DMS153 (cell line): ENCODE results near the gene ATP13A4.

Source experiments
- DNase-seq: peaks from one replicate; lab custom pipeline; 2025; lab: John Stamatoyannopoulos, UW

ATP13A4 gene

DNA sequence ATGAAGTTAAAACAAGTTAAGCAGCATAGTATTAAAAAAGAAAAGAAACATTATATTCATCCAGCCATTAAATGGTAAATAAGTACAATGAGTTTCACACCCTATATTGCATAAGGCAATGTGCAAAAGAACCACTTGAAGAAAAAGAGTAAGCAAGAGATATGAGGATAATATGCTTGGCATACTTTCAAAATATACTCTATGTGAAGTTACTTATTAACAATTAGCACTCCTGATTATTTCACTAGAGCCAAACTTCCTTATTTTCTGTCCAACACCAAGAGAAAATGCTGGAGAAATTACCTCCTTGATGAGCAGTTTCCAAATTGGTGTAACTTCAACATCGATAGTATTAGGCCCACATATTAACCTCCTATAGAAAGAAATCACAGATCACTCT, 63.7 kb downstream of the ATP13A4 start:
- DNase-seq, result no peak

DNA sequence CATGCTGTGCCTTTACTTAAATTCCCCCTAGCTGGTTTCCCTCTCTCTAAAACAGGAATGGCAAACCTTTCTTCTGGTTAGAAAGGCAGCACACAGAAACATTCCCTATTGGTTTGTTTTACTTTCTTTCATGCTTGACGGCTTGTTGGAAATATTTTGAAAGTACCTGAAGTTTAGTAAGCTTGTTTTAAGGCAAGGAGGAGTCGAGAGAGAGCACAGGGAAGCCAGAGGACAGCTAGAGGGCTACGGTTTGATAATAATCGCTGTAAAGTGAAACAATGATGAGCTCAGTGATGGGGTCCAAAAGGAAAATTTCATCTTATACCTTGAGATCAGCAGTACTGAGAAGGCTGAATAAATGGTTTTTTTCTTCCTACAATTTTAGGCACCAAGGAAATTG, 64.1 kb downstream of the ATP13A4 start:
- DNase-seq, result no peak

DNA sequence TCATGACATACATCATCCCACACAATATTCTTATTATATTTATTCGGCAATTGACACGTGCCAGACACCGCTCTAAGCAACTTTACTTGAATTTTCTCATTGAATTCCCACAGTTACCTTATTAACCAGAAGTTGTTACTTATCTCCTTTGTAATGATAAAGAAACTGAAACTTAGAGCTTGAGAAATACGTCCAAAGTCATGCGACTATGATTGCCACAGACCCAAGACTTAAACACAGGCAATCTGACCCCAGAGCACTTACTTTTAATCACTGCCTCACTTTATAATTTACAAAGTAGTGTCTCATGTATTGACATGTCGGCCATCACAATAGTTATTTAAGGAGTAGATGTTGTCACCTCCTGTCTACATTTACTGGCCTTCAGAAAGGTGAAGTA, 64.7 kb downstream of the ATP13A4 start:
- no peak for DNase-seq

DNA sequence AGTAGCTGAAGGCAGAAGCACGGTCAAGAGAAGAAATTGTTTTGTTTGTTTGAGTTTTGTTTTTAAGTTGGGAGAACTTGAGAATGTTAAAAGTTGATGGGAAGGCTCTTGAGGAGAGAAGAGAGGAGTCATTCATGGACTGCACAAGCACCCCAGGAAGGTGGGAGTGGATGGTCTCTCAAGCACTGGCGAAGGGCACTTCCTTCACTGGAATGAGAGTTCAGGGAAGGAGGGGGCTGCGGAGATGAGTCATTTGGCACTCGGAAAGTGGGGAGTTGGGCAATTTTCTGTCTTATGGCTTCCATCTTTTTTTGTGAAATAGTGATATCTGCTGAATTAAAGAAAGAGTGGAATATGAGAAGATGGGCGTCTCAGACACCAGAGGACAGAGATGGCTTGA, 66.0 kb downstream of the ATP13A4 start:
- DNase-seq, result no peak

DNA sequence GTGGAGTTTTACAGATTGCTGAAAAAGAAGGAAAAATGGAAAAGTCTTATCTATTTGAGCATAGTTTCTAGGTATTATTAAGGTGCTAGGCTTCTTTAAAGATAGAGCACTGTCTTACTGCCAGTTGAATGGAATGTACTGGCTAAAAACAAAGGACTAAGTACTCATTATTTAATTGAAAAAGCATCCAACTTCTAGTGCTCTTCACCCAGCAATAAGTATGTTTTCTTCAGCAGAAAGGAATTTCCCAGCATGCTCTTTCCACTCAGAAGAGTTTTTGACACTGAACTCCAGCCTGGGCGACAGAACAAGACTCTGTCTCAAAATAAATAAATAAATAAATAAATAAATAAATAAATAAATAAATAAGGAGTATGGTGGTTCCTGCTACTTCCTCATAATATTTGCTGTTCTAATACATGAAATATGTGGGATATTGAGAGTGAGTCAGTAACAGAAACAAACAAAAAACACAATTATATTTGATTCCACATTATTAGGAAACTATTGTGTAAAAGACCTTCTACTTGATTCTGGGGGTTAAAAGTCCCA, 70.6 kb downstream of the ATP13A4 start:
- no peak for DNase-seq

DNA sequence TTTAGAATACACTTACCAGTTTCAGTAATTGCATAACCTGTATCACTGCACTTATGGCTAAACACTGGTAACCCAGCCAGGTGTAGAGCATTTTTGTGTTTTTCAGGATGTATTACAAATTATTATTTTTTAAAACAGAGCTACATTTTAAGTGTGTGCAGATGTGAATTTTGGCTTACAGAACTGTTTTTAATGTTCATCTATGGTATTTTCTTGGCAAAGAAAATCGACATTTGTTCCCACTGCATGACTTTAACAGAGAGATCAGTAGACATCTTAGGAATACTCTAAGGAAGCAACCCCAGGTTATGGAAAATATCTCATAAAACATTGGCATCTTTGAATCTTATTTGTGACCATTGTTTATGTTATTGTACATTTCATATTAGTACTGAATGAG, 73.3 kb downstream of the ATP13A4 start:
- no peak for DNase-seq

DNA sequence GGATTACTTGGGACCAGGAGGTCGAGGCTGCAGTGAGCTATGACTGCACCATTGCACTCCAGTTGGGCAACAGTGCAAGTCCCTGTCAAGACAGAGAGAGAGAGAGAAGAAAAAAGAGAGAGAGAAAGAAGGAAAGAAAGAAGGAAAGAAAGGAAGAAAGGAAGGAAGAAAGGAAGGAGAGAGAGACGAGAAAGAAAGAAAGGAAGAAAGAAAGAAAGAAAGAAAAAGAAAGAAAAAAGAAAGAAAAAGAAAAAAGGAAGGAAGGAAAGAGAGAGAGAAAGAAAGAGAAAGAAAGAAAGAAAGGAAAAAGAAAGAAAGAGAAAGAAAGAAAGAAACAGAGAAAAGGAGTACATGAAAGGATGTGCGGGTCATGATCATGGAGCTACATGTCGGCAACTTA, 80.2 kb downstream of the ATP13A4 start:
- no peak for DNase-seq

DNA sequence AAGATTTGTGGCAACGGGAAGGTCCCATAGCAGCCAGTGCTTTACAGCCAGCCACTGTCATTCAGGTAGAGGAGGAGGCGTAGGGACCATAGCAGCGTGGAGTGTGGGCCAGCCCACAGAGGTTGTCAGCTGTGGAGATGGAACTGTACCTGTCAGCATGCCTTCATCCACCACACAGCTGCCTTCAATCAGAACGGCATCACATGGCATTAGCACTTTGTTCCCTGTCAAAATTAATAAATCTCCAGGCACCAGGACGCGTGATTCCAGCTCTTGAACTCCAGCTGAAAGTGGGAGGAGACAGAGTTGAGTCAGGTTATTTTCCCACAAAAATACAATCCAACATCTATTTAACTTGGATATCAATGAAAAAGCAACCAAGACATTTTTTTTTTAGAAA, 84.0 kb downstream of the ATP13A4 start:
- no peak for DNase-seq

DNA sequence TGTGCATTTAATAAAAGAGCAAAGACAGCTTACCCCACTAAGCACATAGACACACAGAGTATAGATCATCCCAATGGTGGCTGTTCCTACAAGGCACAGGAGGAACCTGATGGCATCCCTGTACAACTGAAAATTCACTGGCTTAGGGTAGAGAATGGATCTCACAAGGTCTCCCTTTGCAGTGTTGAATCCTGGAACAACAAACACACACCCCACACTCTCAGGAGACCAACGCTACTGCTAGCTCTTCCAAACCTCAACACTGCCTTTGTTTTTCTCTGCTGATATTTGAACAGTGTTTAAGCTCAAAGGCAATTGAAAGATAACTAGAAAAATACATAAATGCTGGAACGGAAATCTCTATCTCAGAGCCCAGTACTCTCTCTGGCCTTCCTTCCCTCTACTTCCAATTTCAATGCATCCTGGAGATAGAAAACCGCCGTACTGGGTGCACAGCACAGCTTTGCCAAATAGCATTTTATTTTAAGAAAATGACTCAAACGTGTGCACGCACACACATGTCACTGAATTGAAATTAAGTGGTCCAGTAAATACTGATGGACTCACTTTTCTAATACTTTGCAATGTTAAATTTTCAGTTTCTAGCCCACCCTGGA, 88.6 kb downstream of the ATP13A4 start:
- peak; percentile 48 for DNase-seq

DNA sequence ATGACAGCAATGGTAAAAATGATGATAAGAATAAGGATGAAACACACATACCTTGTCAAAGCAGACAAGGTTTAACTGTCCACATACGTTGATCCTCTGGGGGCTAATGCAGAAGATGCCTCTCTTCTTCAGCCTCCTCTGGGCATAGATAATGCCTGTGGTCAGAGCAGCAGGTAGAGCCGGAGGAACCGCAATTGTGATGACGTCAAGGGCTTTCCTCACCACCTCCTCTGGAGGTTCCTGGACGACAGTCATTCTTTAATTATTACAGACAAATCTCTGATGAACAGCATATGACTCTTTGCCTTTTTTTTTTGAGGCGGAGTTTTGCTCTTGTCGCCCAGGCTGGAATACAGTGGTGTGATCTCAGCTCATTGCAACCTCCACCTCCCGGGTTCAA, 89.8 kb downstream of the ATP13A4 start:
- no peak for DNase-seq

DNA sequence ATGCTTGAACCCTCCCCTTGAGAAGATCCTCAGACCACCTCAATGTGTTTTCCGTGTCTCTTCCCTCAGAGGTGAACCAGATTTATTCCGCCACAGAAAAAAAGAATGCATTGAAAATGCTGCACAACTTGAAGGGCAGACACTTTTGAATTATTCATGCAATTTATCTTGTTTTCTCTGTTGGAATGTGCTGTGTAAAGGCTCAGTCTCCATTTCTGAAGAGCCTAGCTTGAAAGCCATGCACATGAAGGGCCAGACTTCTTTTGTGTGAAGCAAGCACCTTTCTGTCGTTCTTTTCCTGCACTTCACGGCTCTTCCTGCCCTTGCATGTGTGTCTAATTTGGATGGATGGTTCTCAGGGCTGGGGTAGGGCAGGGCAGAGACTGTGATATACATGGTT, 97.2 kb downstream of the ATP13A4 start:
- no peak for DNase-seq

DNA sequence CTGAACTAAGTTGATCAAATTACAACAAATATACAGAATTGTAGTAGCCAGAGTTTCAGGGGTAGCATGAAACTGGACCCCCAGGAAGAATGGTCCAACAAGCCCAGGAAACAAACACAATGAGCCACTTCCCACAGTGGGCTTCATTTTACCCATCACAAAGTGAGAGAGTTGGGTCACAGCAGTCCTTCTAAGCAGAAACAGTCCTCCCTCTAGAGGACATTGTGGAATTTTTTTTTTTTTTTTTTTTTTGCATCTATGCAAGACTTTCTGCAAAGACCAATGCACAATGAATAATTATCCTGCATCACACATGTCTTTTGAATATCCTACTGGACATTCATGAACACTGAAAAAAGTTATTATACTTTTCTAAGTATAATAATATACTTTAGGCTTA, 102.4 kb downstream of the ATP13A4 start:
- no peak for DNase-seq

DNA sequence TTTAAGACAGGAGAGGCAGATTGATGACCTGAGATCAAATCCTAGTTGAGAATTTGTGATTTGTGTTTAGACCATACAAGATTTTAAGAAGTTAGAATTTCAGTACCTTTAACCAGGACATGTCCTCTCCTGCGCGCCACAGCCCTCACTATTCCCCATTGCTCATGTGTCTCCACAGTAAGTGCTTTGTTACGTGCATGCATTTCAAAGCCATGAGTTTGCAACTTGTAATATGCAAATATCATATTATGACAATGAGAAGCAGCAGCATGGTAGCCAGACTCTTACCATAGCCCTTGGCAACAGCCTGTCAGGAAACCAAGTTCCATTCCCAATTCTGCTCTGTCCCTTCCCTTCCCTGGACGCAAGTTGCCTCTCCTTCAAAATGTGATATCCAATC, 102.8 kb downstream of the ATP13A4 start:
- no peak for DNase-seq

DNA sequence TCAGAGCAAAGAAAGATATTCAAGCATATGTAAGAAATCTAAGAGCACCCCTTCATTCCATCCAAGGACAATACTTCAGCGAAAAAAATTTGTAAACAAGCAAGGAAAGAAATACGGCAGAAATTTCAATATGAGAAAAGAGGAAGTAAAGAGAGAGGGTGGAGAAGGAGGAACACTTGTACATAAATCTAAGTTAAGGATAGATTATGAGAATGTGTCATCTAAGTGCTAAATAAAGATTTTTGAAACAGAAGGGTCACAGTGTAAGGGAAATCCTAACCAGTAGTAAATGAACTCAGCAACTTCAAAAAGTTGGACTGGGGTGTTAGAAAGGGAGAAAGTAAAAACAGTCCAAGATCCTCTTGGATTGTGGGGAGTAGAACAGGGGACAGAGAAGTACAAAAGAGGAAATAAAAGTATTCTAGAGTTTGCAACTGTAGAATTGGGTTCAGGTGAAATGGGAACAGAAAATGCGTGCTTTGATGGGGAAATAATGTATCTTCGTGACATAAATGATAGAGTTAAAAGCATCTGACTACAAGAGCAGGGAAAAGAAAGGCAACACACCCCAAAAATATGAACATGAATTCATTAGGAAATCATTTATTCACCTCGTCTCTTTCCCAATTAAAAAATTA, 107.6 kb downstream of the ATP13A4 start:
- no peak for DNase-seq

DNA sequence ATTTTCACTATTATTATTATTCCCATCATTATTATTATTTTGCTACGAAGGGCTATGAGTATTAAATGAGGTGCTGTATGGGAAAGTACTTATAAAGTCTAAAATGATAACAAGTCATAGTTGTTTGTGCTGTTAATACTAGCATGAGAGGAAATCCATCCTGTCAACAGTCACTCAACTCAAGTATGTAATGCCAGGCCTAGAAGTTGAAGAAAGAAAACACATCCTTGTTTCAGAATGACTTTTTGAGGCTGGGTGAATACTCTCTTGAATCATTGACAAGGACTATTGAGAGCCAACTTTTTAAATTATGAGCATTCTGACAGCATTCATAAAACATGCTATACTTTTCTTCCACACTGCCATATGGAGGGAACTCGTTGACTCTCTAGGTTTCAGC, 115.3 kb downstream of the ATP13A4 start:
- DNase-seq, result no peak

DNA sequence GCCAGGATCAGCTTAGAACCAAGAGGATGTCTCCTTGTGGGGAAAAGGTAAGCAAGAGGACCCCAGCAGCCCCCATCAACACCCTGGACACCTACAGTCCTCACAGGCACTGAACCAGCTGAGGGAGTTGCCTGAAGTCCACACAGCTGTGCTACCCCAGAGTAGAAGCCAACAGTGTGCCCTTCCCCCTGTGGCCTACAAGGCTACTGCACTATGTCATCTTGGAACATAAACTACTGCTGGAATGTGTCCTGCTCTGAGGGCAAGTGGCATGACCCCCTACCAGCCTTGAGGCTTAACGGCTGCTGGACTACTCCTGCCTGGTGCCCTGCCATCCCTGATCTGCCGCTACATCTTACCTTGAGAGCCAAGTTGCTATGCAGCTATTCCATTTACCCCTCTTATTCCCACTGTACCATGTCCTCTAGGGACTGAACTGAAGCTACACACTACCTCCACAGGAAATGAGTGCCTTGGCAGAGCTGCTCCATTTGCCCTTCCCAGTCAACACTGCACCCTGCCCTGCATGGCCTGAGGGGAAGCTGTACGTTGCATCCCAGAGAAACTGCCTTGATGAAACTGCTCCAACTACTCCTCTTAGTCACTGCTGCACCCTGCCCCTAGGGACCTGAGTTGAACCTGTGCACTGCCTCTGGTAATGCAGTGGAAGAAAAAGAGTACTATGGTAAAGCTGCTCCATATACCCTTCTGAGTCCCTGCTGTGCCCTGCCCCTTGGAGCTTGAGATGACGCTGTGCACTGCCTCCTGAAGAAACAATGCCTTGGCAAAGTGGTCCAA, 135.9 kb downstream of the ATP13A4 start:
- DNase-seq, result no peak

DNA sequence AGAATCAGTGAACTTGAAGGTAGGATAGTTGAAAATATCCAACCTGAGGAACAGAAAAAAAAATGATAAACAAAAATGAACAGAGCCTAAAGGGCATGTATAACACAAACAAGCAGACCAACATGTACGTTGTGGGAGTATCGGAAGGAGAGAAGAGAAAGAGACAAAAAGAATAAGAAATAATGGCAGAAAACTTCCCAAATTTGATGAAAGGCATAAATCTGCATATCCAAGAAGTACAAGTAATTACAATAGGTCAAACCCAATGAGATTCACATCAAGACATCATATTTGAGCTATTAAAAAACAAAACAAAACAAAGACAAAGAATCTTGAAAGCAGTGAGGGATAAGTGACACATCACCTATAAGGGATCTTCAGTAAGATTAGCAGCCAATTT, 138.1 kb downstream of the ATP13A4 start:
- no peak for DNase-seq

DNA sequence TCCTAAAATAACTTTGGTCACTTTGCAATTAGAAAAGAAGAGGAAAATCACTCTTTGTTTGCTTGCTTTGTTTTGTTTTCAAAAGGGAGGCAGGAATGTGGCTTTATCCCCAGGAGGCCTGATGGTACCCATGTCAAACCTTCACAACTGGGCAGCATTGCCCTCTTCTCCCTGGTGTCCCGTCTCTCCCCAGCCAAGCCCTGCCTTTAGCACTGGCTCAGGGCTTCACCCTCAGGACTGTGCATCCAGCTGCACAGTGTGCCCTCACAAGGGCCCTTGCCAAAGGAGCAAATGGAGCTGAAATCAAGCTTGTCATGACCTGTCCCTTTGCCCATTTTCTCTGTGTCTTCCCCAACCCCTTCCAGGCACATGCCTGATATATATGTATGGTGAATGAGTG, 147.0 kb downstream of the ATP13A4 start:
- DNase-seq, result no peak

DNA sequence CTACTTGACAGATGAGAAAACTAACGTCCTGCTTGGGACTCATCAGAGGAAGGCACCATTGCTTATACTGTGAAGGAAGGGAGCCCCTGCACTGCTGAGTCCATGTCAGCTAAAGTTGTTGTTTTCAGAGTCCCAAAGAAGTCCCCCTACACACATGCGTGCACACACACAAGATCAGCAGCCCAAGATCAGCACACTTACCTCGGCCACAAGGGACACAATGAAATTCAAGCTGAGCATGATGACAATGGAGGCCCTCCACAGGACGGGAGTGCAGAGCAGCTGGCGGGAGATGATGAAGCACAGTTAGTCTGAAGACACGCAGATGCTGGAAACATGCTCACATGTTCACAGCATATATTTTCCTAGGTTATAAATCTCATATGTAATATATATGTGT, 147.6 kb downstream of the ATP13A4 start:
- no peak for DNase-seq

DNA sequence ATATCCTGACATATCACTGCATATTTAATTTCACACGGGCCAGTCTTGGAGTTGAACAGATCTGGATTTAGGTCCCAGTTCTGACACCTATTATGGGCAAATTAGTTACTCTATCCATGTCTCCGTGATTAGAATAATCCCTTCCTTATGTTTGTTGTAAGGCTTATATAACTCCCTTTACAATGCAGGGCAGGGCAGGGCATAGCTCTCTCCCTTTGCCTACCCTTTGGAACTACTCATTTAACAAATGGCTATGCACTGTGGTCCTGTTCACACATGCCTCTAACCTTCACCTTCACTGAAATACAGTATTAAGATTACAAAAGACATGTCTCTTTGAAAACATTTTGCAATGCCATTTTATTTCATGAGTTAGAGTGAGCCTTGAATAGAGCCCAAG, 151.4 kb downstream of the ATP13A4 start:
- no peak for DNase-seq

DNA sequence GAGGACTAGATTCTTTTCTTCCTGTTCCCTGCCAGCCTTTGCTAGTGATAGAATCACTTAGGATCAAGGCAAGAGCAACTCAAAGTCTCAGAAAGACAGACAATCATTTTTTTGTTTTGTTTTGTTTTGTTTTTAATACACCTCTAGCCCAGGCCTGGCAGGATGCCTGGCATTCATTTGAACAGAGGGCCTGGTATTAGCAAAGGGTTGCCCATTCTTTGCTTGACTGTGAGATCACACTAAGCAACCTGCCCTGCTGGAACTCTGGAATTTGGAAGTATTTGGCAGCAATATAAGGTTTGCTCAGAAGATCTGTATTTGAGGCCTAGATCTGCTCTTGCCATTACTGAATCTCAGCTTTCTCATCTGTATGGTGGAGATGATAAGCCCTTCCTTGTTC, 154.4 kb downstream of the ATP13A4 start:
- no peak for DNase-seq

DNA sequence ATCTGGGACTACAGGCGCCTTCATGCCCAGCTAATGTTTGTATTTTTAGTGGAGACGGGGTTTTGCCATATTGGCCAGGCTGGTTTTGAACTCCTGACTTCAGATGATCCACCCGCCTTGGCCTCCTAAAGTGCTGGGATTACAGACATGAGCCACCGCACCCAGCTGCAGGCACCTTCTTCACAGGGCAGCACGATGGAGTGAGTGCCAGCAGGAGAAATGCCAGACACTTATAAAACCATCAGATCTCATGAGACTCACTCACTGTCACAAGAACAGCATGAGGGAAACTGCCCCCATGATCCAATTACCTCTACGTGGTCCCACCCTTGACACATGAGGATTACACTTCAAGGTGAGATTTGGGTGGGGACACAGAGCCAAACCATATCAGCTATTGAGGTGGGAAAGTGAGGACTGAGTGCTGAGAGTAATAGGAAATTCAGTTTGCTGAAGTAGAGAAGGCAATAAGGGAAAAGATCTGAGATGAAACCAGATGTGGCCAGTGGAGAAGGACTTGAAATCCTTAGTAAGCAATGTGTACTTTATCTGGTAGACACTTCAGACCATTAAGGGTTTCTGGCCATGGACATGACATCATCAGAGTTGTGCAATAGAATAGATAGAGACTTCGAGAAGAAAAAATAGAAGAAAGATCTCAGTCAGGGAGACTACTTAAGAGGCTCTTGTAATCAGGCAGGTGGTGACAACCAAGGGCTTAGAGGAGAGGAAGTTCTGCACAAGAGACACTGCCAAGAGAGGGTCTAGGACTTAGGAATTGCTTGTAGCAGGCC, 158.0 kb downstream of the ATP13A4 start:
- no peak for DNase-seq
